Caco-2 (cell line): ENCODE measurements around the gene PKIG. TPM values are rescaled to one million over a fixed set of nuclear protein-coding genes. Genes with fewer than 3 reads are reported as not detected.
A peak's percentile ranks its signal among the peaks of the same experiment; 100 is the strongest.

Experiments
- Bru-seq: library from RNA; stranded (reverse); fragments of 400-500 nt; gene quantifications from one replicate; lab custom pipeline; 2021; lab: Mats Ljungman, UMichigan
- BruChase-seq, 2 experiments: library from RNA; stranded (reverse); fragments of 400-500 nt; gene quantifications; one replicate each; lab custom pipeline; 2021; lab: Mats Ljungman, UMichigan
- BruUV-seq: library from RNA; stranded (reverse); fragments of 400-500 nt; replicated peaks from 2 replicates; lab custom pipeline; 2021; lab: Mats Ljungman, UMichigan
- CTCF ChIA-PET: fragments of 300-600 bp; sonication (Branson Sonifier 250); formaldehyde crosslinking; loops from one replicate; lab custom pipeline; 2022; ENCODE audit warnings: antibody characterized with exemption; lab: Charles Lee
- POLR2A ChIA-PET: fragments of 300-600 bp; sonication (Branson Sonifier 250); formaldehyde crosslinking; loops from one replicate; lab custom pipeline; 2022; ENCODE audit warnings: antibody characterized with exemption; lab: Charles Lee
- DNase-seq, 2 experiments: peaks; one replicate each; pipeline versions ENCODE4 v3.0.0 to v3.0.0-alpha.2; 2020 to 2022
- H3K27me3 ChIP-seq: replicated peaks from 2 replicates; pipeline ENCODE4 v1.6.0; 2011; ENCODE audit warnings: low read length; ENCODE audit not compliant: control insufficient read depth, insufficient read depth
- H3K36me3 ChIP-seq: 2 replicates; pipeline ENCODE4 v1.5.1; 2011; ENCODE audit warnings: low read length; ENCODE audit not compliant: control insufficient read depth, insufficient read depth
- H3K4me1 ChIP-seq: fragments of 250-450 bp; sonication (Bioruptor Pico); 2 replicates; pipeline ENCODE4 v1.5.1; 2020; ENCODE audit warnings: mild to moderate bottlenecking
- H3K4me3 ChIP-seq: 2 replicates; pipeline ENCODE4 v1.5.1; 2011; ENCODE audit warnings: low read depth, mild to moderate bottlenecking, control low read depth, low read length
- H3K9me3 ChIP-seq: fragments of 250-450 bp; sonication (Bioruptor Pico); 2 replicates; pipeline ENCODE4 v1.5.1; 2020; ENCODE audit warnings: mild to moderate bottlenecking, moderate library complexity
- H3K27ac Mint-ChIP-seq: one replicate; pipeline ENCODE4 v1.8.0; 2022; ENCODE audit warnings: mixed read lengths; ENCODE audit not compliant: unreplicated experiment
- H3K27me3 Mint-ChIP-seq: one replicate; pipeline ENCODE4 v1.8.0; 2022; ENCODE audit warnings: mixed read lengths; ENCODE audit not compliant: insufficient read depth, unreplicated experiment
- H3K36me3 Mint-ChIP-seq: one replicate; pipeline ENCODE4 v1.8.0; 2022; ENCODE audit warnings: mild to moderate bottlenecking, mixed read lengths; ENCODE audit not compliant: insufficient read depth, unreplicated experiment
- H3K4me1 Mint-ChIP-seq: one replicate; pipeline ENCODE4 v1.8.0; 2022; ENCODE audit warnings: low read depth, mixed read lengths; ENCODE audit not compliant: unreplicated experiment
- H3K4me3 Mint-ChIP-seq: one replicate; pipeline ENCODE4 v1.8.0; 2022; ENCODE audit warnings: mild to moderate bottlenecking, moderate library complexity, mixed read lengths; ENCODE audit not compliant: unreplicated experiment
- H3K9me3 Mint-ChIP-seq: one replicate; pipeline ENCODE4 v1.8.0; 2022; ENCODE audit warnings: mixed read lengths; ENCODE audit not compliant: unreplicated experiment
- intact Hi-C: fragments of 100-400 bp; cut with micrococcal nuclease; formaldehyde crosslinking; loops from one replicate; pipeline ENCODE4 v1.10.0; 2022; ENCODE audit not compliant: unreplicated experiment
- long read RNA-seq: library from polyadenylated mRNA; stranded (forward); transcript quantifications from one replicate; pipeline ENCODE4 v2.0.0, GENCODE V29; 2022
- total RNA-seq: library from RNA; stranded (reverse); gene quantifications from 2 replicates; pipeline ENCODE4 v1.2.3, GENCODE V29; 2022
- TF ChIP-seq, protein P1 (sequence below), 2 experiments: fragments of 200-600 bp in 1 of 2; IDR thresholded peaks; 1 replicate in 1 of 2; 2 replicates in 1 of 2; pipeline versions ENCODE4 v1.5.1 to v1.8.0; 2011 to 2022; ENCODE audit warnings: antibody characterized with exemption in 1 of 2, control low read depth in 1 of 2, inconsistent platforms in 1 of 2, low read depth in 1 of 2, low read length in 1 of 2, mild to moderate bottlenecking in 1 of 2, moderate library complexity in 1 of 2; ENCODE audit not compliant: insufficient read depth in 1 of 2, severe bottlenecking in 1 of 2, unreplicated experiment in 1 of 2

Gene PKIG
- total RNA-seq, result 25.9 and 29.5 TPM in 2 replicates
- percentile 63 among the genes with signal in this experiment for Bru-seq, nascent RNA
- percentile 53 among the genes with signal in this experiment for BruChase-seq, experiment 1, labeled RNA remaining after a 2-hour chase
- BruChase-seq, experiment 2, labeled RNA remaining after a 6-hour chase, result percentile 54 among the genes with signal in this experiment
- long read RNA-seq, transcript PKIG-206 (5 exons, 1,338 nt), result minor isoform, 9 of 70 reads
- long read RNA-seq, transcript PKIG-207 (4 exons, 1,191 nt), result major isoform, 44 of 70 reads
- long read RNA-seq, partial matches to known transcripts, result 4 of 70 reads
- long read RNA-seq, other reads (novel, unspliced or antisense), result 11 of 70 reads

DNA sequence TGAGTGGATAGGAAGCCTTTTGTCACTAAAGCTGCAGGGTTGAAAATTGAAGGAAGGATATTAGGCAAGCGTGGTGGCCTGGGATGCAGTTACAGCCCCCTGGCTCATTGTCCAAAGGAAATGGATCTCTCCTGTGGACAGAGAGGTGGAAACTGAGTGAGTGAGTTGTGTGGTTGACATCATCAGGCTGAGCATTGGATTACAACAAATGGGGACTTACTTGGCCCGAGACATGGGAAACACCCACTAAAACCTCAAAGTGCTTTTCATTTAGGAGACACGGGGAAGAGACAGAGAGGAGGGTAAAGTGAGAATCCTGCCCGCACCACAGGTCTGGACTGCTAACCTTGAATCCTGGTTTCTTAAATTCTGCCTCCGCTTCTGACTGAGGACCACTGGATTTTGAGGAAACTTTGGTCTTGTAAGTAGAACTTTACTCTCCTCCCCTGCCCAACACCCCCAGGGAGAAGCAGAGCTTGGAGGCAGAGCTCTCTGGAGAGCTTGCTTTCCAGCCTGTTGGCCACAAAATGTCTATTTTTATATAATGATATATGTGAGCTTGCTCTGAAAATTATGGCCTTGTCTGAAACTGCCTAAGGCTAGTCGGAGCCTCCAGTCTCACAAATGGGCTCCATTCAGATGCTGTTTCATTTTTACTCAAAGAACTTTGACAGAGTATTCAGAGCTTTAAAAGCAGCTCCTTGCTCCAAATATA, at the start of gene PKIG:
PKIG (plus strand) TSS at position 269 of the 715 bp plus-strand sequence. CDS start 31,978 bp downstream, outside the sequence.
- Histone ChIP-seq H3K27me3 (no peaks in the 10 kb centered on the region), H3K4me3 (no peak within 1 kb of the TSS), H3K36me3 (no peaks in the 10 kb centered on the region), H3K4me1 (peaks cover 8% of the 10 kb centered on the region; the same call in 1 of the 2 replicates), H3K9me3 (no peaks in the 10 kb centered on the region)
- BruUV-seq, result no TSS peak
- no peak for DNase-seq
- intact Hi-C loops, result no loop called here
- no peak within 1 kb of the TSS for H3K27ac Mint-ChIP-seq
- peaks cover 9% of the 10 kb centered on the region for H3K9me3 Mint-ChIP-seq
- peaks cover 8% of the 10 kb centered on the region for H3K4me1 Mint-ChIP-seq
- TF ChIP-seq, protein P1, sequence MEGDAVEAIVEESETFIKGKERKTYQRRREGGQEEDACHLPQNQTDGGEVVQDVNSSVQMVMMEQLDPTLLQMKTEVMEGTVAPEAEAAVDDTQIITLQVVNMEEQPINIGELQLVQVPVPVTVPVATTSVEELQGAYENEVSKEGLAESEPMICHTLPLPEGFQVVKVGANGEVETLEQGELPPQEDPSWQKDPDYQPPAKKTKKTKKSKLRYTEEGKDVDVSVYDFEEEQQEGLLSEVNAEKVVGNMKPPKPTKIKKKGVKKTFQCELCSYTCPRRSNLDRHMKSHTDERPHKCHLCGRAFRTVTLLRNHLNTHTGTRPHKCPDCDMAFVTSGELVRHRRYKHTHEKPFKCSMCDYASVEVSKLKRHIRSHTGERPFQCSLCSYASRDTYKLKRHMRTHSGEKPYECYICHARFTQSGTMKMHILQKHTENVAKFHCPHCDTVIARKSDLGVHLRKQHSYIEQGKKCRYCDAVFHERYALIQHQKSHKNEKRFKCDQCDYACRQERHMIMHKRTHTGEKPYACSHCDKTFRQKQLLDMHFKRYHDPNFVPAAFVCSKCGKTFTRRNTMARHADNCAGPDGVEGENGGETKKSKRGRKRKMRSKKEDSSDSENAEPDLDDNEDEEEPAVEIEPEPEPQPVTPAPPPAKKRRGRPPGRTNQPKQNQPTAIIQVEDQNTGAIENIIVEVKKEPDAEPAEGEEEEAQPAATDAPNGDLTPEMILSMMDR (IDR thresholded peaks at IDR 0.05; ENCODE audit: insufficient read depth in 1 of 2, low read depth in 1 of 2, low read length in 1 of 2, severe bottlenecking in 1 of 2, unreplicated experiment in 1 of 2), result no peak
- H3K4me3 Mint-ChIP-seq, result no peak within 1 kb of the TSS
- ChIA-PET POLR2A (no interaction called here), CTCF (no interaction called here)
- H3K36me3 Mint-ChIP-seq, result no peaks in the 10 kb centered on the region
- no peaks in the 10 kb centered on the region for H3K27me3 Mint-ChIP-seq

DNA sequence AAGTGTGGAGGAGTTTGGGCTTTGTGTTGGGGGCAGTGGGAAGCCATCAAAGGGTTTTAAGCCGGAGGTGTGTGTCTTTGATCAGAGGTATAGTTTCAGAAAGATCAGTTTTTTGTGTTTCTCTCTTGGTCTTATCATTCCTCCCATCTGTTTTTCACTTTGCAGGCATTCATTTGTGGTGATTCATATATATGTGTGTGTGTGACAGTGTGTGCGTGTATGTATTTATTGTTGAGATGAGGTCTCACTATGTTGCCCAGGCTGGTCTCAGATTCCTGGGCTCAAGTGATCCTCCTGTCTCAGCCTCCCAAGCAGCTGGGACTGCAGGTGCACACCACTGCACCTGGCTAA, 49.4 kb upstream of the PKIG start:
- Histone ChIP-seq H3K36me3 (no peaks in the 10 kb centered on the region), H3K4me1 (peaks cover 19% of the 10 kb centered on the region), H3K4me3 (no peak overlapping the region), H3K27me3 (no peaks in the 10 kb centered on the region), H3K9me3 (no peaks in the 10 kb centered on the region)
- ChIA-PET POLR2A (no interaction called here), CTCF (no interaction called here)
- no peak overlapping the region for H3K4me3 Mint-ChIP-seq
- H3K36me3 Mint-ChIP-seq, result peaks cover 5% of the 10 kb centered on the region
- H3K27me3 Mint-ChIP-seq, result no peaks in the 10 kb centered on the region
- DNase-seq, result no peak
- TF ChIP-seq, protein P1 (IDR thresholded peaks at IDR 0.05; ENCODE audit: insufficient read depth in 1 of 2, low read depth in 1 of 2, low read length in 1 of 2, severe bottlenecking in 1 of 2, unreplicated experiment in 1 of 2), result no peak
- no peaks in the 10 kb centered on the region for H3K9me3 Mint-ChIP-seq
- intact Hi-C loops, result loop anchor here (10.0 kb wide), 1 partner anchor 202 kb away; no protein-coding TSS in a partner anchor
- BruUV-seq, result no TSS peak
- H3K4me1 Mint-ChIP-seq, result no peaks in the 10 kb centered on the region
- no peak overlapping the region for H3K27ac Mint-ChIP-seq

DNA sequence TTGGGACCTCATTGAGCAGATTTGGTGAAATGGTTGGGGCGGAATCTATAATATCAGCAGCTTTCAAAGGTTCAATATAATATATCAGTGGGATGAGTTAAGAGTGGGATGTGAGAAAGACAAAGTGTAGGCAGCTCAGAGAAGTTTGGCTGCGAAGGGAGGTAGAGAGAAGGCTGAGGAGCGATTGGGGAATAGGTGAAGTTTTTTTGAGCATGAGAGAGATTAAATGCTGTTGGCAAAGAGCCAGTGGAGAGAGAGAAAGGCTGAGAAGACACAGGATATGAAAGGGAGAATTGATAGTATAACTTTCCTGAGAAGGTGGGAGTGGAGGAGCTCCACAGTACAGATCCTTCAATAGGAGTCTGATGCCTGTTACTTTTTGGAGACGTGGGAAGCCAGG, 48.5 kb upstream of the PKIG start:
- no peaks in the 10 kb centered on the region for H3K36me3 ChIP-seq
- no peaks in the 10 kb centered on the region for H3K9me3 Mint-ChIP-seq
- H3K4me3 ChIP-seq, result no peak overlapping the region
- no peak overlapping the region for H3K4me3 Mint-ChIP-seq
- H3K4me1 ChIP-seq, result peaks cover 19% of the 10 kb centered on the region
- H3K27ac Mint-ChIP-seq, result no peak overlapping the region
- no peaks in the 10 kb centered on the region for H3K27me3 ChIP-seq
- no peak for DNase-seq
- POLR2A ChIA-PET, result no interaction called here
- intact Hi-C loops, result loop anchor here (10.0 kb wide), 1 partner anchor 201 kb away; no protein-coding TSS in a partner anchor
- no peaks in the 10 kb centered on the region for H3K27me3 Mint-ChIP-seq
- H3K9me3 ChIP-seq, result no peaks in the 10 kb centered on the region
- peaks cover 5% of the 10 kb centered on the region for H3K36me3 Mint-ChIP-seq
- BruUV-seq, result no TSS peak
- no peaks in the 10 kb centered on the region for H3K4me1 Mint-ChIP-seq
- TF ChIP-seq, protein P1 (IDR thresholded peaks at IDR 0.05; ENCODE audit: insufficient read depth in 1 of 2, low read depth in 1 of 2, low read length in 1 of 2, severe bottlenecking in 1 of 2, unreplicated experiment in 1 of 2), result no peak
- CTCF ChIA-PET, result interaction anchor here (0.6 kb wide), 1 partner anchor 150 kb away, joined by 9 read pairs; no protein-coding TSS in a partner anchor
